Keratinocyte (primary cell): ENCODE measurements around the gene ARHGAP19.

Experiments used
- CTCF ChIP-seq, 3 experiments: IDR thresholded peaks in 1 of 3; conservative IDR thresholded peaks in 1 of 3; optimal IDR thresholded peaks in 1 of 3; 2 replicates in 2 of 3; 3 replicates in 1 of 3; pipeline versions ENCODE3 to v1.5.1; 2011; ENCODE audit warnings: low read length in 3 of 3, mild to moderate bottlenecking in 3 of 3, moderate library complexity in 2 of 3, control low read depth in 1 of 3, inconsistent platforms in 1 of 3; ENCODE audit not compliant: insufficient read depth in 2 of 3; ENCODE audit errors: extremely low read depth in 1 of 3
- EZH2 ChIP-seq: IDR thresholded peaks from one replicate; pipeline ENCODE4 v1.6.1; 2012; ENCODE audit warnings: inconsistent platforms, mild to moderate bottlenecking, low read length, moderate library complexity

- no peak for TF ChIP-seq CTCF (optimal IDR thresholded peaks at IDR 0.05 in 1 of 3, IDR thresholded peaks at IDR 0.05 in 1 of 3, conservative IDR thresholded peaks at IDR 0.05 in 1 of 3; ENCODE audit: extremely low read depth in 1 of 3, insufficient read depth in 2 of 3, low read length in 3 of 3)
- no peak for TF ChIP-seq EZH2
Observed at GRCh38 chr10:97336942-97337831, 44.8 kb upstream of the ARHGAP19 start.
